GM18870 (cell line): ENCODE measurements around the gene DPYD.

ENCODE experiments used
- ATAC-seq: cut with Tn5 transposase; IDR thresholded peaks from one replicate; pipeline ENCODE4 v1.9.1; 2021; ENCODE audit warnings: moderate library complexity; ENCODE audit not compliant: unreplicated experiment

DPYD gene

GRCh38 chr1:97792655-97793054 is 128.2 kb downstream of the DPYD start:
- ATAC-seq, result no peak

- peak; percentile 83 for ATAC-seq
Observed at GRCh38 chr1:97791251-97791650, 129.6 kb downstream of the DPYD start.

- no peak for ATAC-seq
Observed at GRCh38 chr1:97787231-97787630, 133.6 kb downstream of the DPYD start.

DNA sequence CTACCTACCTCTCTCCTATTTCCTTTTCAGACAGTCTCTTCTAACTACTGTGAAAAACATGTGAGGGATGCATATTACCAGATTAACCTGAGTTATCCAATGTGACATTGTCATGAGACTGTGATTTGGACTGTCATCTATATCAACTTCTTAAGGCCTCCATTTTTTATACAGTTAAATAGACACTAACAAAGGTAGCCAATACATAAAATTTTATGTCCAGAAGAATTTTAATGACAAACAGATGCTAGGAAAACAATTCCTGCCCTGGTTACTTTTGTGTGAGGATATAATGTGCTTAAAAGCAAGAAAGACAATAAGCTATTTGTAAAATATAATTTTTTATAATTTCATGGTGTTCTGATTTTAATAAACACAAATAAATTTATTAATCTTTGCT is 136.2 kb downstream of the DPYD start:
- no peak for ATAC-seq

- no peak for ATAC-seq
Observed at GRCh38 chr1:97783751-97784150, 137.1 kb downstream of the DPYD start.

DNA sequence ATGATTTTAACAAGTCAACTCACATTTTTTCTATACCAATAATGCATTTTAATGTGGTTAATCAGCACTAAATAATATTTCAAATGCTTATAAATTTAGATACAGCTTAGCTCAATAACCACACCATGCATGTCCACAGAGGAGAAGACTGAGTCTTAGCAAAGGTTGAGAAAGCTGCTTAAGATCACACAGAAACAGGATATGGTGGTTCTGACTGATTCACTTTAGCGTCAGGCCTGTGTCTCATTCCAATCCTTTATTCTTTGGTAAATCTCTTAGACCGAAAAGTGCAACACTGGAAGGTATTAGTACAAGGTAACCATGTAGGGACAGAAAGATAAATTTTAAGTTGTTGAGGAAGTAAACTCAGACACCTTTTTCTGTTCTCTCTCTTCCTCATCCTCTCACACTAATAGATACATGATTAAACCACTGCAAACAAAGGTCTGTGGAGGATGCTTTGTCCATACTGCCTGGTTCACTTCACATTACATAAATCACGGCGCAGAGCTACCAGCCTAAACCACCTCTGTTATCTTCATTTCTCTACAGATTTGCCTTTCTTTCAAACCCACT is 139.0 kb downstream of the DPYD start:
- peak; percentile 62 for ATAC-seq

GRCh38 chr1:97780884-97781283 is 139.9 kb downstream of the DPYD start:
- no peak for ATAC-seq

- ATAC-seq, result no peak
Observed at GRCh38 chr1:97778718-97779117, 142.1 kb downstream of the DPYD start.

DNA sequence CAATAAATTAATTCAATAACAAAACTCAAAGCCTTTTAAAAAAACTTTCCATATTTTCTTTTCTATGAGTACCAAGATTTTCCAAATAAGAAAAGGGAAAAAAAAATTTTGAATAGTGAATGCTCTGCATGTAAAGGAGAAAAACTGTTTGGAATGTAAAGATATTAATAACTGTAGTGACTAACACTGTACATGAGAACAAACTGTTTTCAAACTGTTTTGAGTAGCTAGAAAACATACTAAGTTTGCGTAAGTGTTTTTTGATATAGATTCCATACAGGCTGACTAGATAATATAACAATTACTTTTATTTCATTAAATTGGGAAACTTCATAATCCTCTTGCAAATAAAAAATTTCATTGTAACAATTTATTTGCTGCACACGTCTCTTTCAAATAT is 150.5 kb downstream of the DPYD start:
- no peak for ATAC-seq

- no peak for ATAC-seq
Observed at GRCh38 chr1:97767381-97767780, 153.5 kb downstream of the DPYD start.

- ATAC-seq, result no peak
Observed at GRCh38 chr1:97764991-97765390, 155.8 kb downstream of the DPYD start.

- ATAC-seq, result no peak
Observed at GRCh38 chr1:97761637-97762036, 159.2 kb downstream of the DPYD start.

DNA sequence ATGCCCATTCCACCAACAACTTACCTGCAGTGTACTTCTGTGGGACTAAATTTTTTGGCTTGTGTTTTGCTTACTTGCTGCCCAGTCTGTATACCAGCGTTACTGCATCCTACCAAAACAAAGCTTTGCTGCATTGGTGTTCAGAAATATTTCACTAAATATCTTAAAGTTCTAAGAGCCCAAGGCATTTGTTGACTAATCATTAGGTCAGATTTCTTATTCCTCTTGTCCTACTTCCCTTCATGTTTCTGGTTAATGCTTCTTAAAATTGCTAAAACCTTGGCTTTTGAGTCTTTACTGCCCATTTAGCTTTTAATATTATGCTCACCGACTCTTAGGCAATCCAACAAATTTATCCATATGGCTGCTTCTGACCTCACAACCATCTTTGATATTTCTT is 161.8 kb downstream of the DPYD start:
- no peak for ATAC-seq

DNA sequence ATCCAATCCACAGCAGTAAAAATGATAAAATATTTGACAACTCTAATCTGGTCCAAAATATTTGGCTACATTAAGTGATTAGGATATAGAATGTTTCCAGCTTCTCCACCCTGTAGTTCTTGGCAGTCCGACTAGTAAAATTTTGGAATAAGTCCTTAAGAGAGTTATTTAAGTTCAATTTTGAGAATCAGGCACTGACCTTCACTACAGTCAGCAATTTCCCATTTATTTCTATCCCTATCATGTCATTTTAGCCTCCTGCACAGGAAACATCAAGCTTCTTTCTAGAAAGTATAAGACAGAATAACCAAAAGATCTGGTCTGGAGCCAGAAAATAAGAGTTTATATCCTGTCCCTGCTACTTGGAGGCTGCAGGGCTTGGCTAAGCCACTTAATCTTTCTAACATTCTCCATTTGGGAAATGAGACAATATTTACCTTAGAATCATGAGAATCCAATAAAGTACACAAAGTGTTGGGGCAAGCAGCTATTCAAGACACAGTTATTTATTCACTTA is 162.2 kb downstream of the DPYD start:
- ATAC-seq, result no peak

GRCh38 chr1:97745912-97746311 is 174.9 kb downstream of the DPYD start:
- ATAC-seq, result no peak

GRCh38 chr1:97744977-97745376 is 175.9 kb downstream of the DPYD start:
- no peak for ATAC-seq

- ATAC-seq, result no peak
Observed at GRCh38 chr1:97743129-97743528, 177.7 kb downstream of the DPYD start.

DNA sequence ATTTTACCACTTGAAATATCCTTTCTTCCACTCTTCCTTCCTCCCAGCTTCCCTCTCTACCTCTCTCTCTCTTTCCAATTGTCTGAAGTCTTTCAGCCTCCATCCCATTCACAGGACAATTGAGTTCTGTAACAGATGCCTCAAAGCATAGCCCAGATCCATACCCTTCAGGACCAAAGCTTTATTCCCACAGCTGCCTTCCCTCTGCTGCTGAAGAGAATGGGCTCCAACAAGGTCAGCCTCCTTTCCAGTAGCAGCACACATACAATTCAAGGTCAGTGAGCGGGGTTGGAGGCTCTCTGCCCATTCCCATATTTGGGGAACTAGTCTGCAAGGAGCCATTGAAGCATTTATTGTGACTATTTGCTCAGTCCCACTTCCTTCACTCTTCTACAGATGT is 179.9 kb downstream of the DPYD start:
- no peak for ATAC-seq

DNA sequence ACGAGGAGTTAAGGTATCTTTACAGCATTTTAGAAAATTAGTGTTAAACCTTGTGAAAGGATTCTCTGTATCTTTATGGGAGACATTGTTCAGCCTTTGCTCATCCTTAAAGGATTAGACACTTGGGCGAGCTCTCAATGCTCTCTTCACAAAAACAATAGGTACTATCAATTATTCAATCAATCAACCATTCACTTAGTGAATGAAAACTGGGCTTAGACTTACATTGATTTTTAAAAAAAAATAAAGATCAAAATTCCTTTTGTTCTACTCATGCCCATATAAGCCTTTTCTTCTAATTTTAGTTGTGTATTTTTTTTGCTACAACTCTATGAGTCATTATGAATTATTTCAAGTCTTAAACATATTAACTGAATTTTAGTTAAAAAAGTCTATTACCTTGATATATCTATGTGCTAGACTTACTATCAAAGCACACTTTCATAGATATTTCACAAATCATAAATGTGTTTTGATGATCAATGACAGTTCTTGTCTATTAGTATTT is 181.2 kb downstream of the DPYD start:
- no peak for ATAC-seq

DNA sequence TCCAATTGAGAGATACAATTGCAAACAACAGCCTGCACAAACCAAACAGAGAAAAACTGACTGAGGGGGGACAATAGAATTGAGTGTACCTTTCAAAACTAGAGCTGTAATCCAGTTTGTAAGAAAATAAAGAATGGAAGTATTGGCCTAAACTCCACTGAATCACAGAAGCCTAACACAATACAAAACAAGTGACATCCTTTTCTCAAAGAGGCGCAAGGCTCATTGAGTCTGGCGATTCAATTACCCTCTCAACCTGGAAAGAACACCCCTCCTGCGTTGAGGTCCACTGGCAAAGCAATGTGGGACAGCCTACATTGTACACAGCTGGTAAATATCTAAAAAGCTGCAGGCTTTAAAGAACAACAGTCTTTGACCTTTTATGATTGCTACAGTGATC is 182.6 kb downstream of the DPYD start:
- ATAC-seq, result no peak

DNA sequence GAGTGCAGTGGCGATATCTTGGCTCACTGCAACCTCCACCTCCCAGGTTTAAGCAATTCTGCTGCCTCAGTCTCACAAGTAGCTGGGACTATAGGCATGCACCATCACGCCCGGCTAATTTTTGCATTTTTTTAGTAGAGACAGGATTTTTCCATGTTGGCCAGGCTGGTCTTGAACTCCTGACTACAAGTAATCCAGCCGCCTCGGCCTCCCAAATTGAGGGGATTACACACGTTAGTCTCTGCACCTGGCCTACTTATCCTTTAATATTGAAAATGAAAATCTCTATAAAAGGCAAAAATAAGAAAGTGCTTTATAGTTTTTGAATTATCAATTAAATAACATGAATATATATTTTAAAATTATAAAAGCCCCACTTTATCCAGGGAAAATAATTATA is 190.6 kb downstream of the DPYD start:
- ATAC-seq, result no peak

- ATAC-seq, result no peak
Observed at GRCh38 chr1:97728436-97728835, 192.4 kb downstream of the DPYD start.

DNA sequence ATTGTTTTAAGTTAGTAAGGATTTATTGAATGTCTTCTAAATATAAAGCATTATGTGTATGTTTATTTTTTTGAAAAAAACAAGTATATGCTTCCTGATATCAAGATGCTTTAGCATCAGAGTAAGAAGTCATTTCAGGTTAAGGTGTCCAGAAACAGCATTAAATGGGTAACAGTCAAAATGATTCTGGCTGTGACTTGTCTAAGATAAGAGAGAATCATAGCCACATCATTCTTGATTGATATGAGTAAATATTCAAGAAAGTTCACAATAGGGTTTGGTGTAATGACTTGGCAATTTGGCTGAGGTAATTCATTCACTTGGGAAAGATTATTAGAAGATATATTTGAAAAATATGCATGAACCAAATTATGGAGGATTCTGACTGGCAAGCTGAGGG is 193.8 kb downstream of the DPYD start:
- no peak for ATAC-seq
